Activated naive CD4-positive, alpha-beta T cell (primary cell): Measurements from ENCODE around the gene SPATA9.
A peak's percentile ranks its signal among the peaks of the same experiment; 100 is the strongest.

ENCODE experiments used
- DNase-seq, 4 experiments: peaks; one replicate each; lab custom pipeline; 2025; lab: John Stamatoyannopoulos, UW

The SPATA9 gene

DNA sequence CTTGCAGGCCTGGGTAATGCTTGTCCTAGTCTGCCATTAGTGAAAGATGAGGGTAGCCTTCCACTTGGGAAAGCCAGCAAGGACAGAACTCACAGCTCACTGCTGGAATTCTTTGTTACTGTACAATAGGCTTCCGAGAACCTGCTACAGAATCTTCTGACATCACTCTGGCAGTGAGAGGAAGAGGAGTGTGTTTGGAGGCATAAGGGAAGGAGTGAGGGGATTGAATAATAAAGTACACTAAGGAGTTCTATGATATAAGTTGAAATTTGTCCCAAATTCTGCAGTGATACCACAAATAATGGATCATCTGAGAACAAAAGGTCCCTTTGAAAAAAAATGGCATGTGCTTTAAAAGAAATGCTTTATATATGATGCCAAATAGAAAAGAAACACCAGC, at the start of gene SPATA9:
Gene SPATA9, minus strand, starts transcription at position 101 of the 400 bp plus-strand sequence. CDS start 137 bp downstream, outside the sequence.
- DNase-seq = no peak

DNA sequence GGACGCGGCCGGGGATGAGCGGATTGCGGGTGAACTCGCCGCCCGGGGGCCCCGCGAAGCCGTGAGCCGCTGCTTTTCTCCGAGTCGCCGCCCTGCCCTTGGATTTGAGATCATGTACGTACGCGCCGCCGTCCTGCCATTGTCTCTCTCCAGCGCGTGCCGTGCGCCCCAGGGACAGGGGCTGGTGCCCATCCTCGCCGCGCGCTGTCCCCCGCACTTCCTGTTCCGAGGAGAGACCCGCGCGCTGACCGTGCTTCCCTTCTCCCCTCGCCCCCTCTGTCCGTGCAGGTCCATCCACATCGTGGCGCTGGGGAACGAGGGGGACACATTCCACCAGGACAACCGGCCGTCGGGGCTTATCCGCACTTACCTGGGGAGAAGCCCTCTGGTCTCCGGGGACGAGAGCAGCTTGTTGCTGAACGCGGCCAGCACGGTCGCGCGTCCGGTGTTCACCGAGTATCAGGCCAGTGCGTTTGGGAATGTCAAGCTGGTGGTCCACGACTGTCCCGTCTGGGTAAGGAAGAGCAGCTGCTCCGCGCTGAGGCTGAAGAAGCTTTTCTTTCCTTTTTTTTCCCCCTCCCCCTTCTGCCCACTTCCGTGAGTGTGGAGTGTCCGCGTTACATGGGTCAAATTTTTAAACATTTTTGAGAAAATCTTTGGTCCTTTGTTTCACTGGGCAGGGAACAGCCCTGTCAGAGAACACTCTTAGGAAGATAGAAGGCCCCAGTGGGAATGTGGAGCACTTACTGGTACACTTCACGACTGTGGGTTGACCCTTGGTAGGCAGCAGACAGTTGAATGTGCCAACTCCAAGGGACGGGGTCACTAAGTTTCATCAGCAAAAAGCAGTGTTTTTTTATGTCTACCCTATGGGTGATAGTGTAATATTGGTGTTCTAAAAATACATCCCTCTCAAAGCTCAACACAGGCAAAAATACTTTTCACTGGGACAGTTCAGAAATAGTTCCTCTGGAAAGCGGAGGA, 49.1 kb upstream of the SPATA9 start:
- DNase-seq = peak in 3 of 4 experiments; percentile 3 to 36 (median 32)

DNA sequence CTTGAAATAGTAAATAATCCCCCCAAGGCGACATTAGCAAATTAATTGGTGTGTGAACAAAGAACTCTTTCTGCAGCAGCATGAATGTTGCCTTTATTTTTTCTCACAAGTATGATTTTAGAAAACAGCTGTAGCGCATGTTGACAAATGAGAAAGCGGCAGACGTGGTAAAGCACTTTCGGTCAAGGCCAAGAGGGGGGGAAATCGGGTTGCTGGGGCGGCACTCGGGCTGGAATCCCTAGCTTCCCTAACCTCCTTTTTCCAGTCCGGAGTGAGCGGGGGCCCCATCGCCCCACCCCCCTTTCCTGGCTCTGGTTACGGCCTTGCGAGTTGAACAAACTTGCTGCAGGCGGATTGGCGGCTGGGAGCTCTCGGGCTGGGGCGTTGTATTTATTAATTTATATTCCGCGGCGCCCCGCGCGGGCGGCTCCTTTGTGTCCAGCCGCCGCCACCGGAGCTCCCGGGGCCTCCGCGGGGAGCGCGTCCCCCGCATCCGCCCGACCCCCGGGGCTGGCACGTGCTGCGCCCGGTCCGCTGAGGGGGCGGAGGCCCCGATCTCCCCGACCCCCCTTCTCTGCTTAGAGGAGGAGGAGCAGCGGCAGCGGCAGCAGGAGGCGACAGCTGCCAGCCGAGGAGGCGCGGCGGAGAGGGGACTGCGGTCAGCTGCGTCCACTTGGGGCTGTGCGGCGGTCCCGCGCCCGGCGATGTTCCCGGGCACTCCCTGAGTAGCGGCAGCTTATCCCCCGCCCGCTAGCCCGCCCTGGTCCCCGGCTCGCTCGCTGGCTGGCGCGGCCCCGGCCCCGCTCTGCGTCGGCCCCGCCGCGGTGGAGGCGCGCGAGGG, 48.2 kb upstream of the SPATA9 start, which contains the start of gene RHOBTB3:
Gene RHOBTB3, plus strand, starts transcription at position 607 of the 841 bp plus-strand sequence. CDS start 347 bp downstream, outside the sequence.
- DNase-seq = peak in 3 of 4 experiments; percentile 6 to 45 (median 17)

- DNase-seq = no peak
Measured at GRCh38 chr5:95730011-95730700, 47.4 kb upstream of the SPATA9 start.

DNA sequence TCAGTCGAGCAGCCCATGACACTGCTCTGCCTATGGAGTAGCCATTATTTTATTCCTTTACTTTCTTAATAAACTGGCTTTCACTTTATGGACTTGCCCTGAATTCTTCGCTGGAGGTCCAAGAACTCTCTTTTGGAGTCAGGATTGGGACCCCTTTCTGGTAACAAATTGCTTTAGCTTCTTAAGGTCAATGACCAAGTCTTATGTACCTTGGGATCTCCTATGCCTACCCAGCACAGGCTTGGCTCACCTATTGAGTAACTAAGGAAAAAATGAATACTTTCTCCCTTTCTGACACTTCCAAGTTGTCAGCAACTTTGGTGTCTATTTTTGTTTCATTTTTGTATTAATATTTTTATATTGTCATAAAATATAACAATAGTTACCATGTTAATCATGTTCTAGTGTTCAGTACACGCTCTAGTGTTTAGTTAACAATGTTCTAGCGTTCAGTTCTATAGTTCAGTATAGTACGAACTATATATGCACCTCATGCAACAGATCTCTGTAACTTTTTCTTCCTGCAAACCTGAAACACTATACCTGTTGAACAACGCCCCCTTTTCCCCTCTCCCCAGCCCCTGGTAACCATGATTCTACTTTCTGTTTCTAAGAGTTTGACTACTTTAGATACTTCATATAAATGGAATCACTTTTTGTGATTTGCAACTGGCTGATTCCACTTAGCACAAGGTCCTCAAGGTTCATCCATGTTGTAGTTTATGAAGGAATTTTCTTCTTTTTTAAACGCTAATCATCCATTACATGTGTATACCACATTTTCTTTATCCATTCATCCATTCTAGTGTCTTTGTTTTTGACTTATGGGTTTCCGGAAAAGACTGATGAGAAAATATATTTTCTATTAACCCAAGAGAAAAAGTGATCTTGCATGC, 46.6 kb upstream of the SPATA9 start:
- DNase-seq = no peak

DNA sequence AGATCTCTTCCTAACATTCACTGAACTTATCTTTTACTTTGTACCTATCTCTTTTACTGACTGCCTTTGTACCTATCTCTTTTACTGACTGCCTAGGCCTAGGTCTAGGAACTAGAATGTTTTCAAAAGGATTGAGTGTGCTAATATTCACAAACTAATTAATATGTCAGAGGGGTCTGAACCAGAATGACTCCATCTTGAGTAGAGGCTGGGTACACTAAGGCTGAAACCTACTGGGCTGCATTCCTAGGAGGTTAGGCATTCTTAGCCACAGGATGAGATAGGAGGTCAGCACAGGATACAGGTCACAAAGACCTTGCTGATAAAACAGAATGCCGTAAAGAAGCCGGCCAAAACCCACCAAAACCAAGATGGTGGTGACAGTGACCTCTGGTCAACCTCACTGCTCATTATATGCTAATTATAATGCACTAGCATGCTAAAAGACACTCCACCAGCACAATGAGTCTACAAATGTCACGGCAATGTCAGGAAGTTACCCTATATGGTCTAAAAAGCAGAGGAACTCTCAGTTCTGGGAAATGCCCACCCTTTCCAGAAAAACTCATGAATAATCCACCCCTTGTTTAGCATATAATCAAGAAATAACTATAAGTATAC, 45.8 kb upstream of the SPATA9 start:
- DNase-seq = no peak

GRCh38 chr5:95727764-95728191, 45.0 kb upstream of the SPATA9 start:
- no peak for DNase-seq

DNA sequence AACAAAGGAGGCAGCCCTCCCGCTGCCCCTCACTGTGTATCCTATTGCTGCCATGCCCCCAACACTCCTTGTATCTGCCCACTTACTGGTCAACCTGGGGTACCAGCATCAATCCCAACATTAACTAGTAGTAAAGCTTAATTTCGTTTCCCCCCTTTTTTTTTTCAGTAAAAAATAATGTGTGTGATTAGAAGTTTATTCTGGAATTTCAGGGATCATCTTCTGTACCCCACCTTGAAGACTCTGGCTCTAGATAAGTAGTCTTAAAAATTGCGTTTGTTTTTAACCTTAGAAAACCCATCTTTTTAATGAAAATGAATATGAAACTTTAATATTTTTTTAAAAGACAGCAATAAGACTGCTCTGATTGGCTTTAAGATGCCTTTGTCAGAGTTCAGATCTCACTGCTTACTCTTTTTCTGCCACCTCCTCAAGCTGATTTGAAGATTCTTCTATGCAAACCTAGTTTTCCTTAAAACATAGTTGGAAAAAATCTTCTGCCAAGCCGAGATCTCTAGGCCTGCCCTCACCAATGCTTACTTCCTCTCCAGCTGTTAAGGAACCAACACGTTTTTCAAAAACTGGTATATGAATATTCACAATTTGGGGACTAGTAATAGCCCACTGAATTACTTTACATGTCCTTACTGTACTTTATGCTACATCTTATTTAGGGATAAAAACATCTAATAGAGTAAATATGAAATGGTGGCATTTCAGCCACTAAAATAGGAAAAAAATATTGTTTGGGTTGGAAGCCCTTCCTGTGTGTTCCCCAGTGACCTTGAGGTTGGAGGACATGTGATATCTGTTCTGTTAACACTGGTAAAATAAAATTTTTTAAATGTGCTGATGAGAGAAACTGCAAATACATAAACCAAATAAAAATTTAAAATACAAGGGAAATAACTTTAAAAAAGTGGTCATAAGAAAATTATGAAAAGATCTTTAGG, 44.3 kb upstream of the SPATA9 start:
- DNase-seq = no peak

GRCh38 chr5:95725937-95726810, 43.4 kb upstream of the SPATA9 start:
- no peak for DNase-seq

DNA sequence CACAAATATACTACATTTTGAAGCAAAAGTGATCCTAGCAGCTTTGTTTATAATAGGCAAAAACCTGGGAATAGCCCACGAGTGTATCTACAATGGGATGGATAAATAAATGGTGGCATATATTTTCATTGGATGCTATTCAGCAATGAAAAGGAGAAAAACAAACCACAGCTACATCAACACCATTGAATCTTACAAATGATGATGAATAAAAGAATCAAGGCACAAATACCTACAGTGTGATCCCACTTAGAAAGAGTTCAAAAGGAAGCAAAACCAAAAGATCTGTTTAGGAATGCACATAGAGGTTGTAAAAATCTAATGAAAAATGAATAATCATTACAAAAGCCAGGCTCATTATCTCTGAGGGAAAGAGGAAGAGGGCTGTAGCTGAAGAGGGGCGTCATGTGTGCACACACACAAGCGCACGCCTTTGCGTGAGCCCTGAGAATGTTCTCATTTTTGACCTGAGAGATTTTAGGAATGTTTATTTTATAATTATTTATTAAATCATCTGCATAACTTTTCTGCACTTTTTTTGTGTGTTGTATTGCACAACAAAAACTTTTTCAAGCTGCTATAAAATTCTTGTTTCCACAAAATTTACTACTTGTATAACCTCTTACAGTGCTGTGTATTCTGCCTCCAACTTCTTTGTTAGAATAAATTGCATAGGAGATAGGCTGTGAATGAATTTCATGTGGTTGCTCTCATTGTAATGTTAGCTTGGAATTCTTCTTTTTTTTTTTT, 42.5 kb upstream of the SPATA9 start:
- DNase-seq = no peak

GRCh38 chr5:95723632-95724369, 41.0 kb upstream of the SPATA9 start:
- no peak for DNase-seq

GRCh38 chr5:95721582-95722295, 38.9 kb upstream of the SPATA9 start:
- no peak for DNase-seq

DNA sequence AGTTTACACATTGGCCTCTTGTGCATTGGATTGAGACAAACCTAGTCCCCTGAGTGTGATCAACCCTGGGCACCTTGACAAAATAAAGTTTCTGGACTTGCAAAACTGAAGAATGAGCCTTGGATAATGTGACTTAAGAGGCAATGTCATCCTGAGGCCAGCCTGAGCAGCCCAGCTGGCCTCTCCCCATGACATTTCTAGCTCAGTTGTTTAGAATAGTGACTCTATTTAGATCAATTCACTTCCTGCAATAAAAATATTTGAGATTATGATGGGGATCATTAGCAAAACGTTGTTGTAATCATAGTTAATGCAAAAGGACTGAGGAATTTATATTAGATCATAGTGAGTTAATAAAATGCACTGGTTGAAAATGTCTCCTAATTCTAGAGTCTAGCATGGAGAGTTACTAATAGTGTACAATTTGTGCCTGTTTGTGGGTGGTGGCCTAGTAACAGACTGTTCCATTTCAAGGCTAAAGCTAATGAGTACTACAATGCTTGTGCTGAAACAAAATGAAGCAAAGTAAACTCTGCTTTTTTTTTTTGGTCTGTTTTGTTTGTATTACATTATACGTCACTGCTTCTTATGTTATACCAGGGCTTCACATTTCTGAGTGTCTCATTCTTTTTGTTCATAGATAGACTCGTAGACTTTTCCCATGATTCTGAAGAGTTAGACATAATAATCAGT, 37.4 kb upstream of the SPATA9 start:
- DNase-seq = no peak

DNA sequence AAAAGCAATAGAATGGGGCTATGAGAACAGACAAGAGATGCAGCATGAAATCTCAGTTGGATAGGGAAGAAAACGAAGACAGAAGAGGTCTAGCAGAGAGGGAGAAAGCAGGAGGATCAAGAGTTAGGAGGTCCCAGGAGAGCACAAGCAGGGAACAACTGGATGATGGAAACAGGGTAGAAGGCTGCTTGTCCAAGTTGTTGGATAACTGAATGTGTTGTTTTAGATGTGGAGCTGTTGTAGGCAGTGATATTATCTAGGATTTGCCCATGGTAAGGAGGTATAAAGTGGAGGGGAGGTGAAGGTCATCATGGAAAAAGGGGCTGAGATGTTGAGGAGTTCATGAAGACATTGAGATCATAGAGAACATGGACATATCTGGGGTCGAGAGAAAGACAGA, 35.9 kb upstream of the SPATA9 start:
- no peak for DNase-seq

- DNase-seq = no peak
Measured at GRCh38 chr5:95718203-95718602, 35.4 kb upstream of the SPATA9 start.
